ENCODE results near the gene TBC1D10A.

TBC1D10A gene

GRCh38 chr22:30286331-30286730 is 40.4 kb downstream of the TBC1D10A start:
- ChIA-PET CTCF (interaction anchor here (0.6 to 10.0 kb wide), 18 partner anchors 10 to 234 kb away, joined by 3 to 268 read pairs (median 4); partner anchors contain the start of genes OSM, RNF215, SEC14L2 and TBC1D10A), POLR2A (interaction anchor here (0.6 kb wide), 1 partner anchor 97 kb away, joined by 4 read pairs; no protein-coding TSS in a partner anchor)
- no peak for DNase-seq (ENCODE audit: extremely low spot score)
- TF ChIP-seq CTCF (IDR thresholded peaks at IDR 0.05; ENCODE audit: control extremely low read depth, extremely low read depth, low read depth, missing control alignments) = no peak

- no peak for TF ChIP-seq CTCF (IDR thresholded peaks at IDR 0.05; ENCODE audit: control extremely low read depth, extremely low read depth, low read depth, missing control alignments)
- POLR2A ChIA-PET = no interaction called here
- DNase-seq (ENCODE audit: extremely low spot score) = no peak
- CTCF ChIA-PET = interaction anchor here (0.6 to 10.0 kb wide), 18 partner anchors 9 to 235 kb away, joined by 3 to 268 read pairs (median 4); partner anchors contain the start of genes OSM, RNF215, SEC14L2 and TBC1D10A
These were observed 40.9 kb downstream of the TBC1D10A start for GRCh38 chr22:30285846-30286200.

- DNase-seq (ENCODE audit: extremely low spot score) = no peak
- CTCF ChIA-PET = interaction anchor here (0.8 to 10.0 kb wide), 16 partner anchors 9 to 235 kb away, joined by 3 to 268 read pairs (median 4); partner anchors contain the start of genes OSM, RNF215, SEC14L2 and TBC1D10A
- TF ChIP-seq CTCF (IDR thresholded peaks at IDR 0.05; ENCODE audit: control extremely low read depth, extremely low read depth, low read depth, missing control alignments) = no peak
- POLR2A ChIA-PET = no interaction called here
These were observed 41.4 kb downstream of the TBC1D10A start for GRCh38 chr22:30285176-30285845.

- DNase-seq (ENCODE audit: extremely low spot score) = no peak
- POLR2A ChIA-PET = no interaction called here
- no peak for TF ChIP-seq CTCF (IDR thresholded peaks at IDR 0.05; ENCODE audit: control extremely low read depth, extremely low read depth, low read depth, missing control alignments)
- CTCF ChIA-PET = interaction anchor here (1.1 to 10.0 kb wide), 5 partner anchors 8 to 103 kb away, joined by 3 to 268 read pairs (median 10); partner anchors contain the start of genes OSM and RNF215
These were observed 42.1 kb downstream of the TBC1D10A start for GRCh38 chr22:30284666-30285065.

- POLR2A ChIA-PET = no interaction called here
- no peak for TF ChIP-seq CTCF (IDR thresholded peaks at IDR 0.05; ENCODE audit: control extremely low read depth, extremely low read depth, low read depth, missing control alignments)
- CTCF ChIA-PET = interaction anchor here (1.0 to 10.0 kb wide), 6 partner anchors 19 to 176 kb away, joined by 3 to 268 read pairs (median 8); partner anchors contain the start of gene OSM
- DNase-seq (ENCODE audit: extremely low spot score) = no peak
These were observed 42.6 kb downstream of the TBC1D10A start for GRCh38 chr22:30284172-30284571.

GRCh38 chr22:30283342-30283741 is 43.4 kb downstream of the TBC1D10A start:
- no peak for TF ChIP-seq CTCF (IDR thresholded peaks at IDR 0.05; ENCODE audit: control extremely low read depth, extremely low read depth, low read depth, missing control alignments)
- no peak for DNase-seq (ENCODE audit: extremely low spot score)
- ChIA-PET CTCF (interaction anchor here (0.8 to 10.0 kb wide), 8 partner anchors 20 to 180 kb away, joined by 3 to 268 read pairs (median 4); no protein-coding TSS in a partner anchor), POLR2A (no interaction called here)

Data from GM10248 (cell line).